GM21825 (cell line): ENCODE data around the gene IZUMO4.
"Not testable (repeated sequence)": the region's sequence is repeated elsewhere in the genome, so short reads cannot be mapped to it uniquely, and the experiment has no call there.

ENCODE experiments used
- ATAC-seq: cut with Tn5 transposase; IDR thresholded peaks from one replicate; pipeline ENCODE4 v1.9.1; 2021; ENCODE audit warnings: mild to moderate bottlenecking, moderate library complexity; ENCODE audit not compliant: unreplicated experiment

The IZUMO4 gene

DNA sequence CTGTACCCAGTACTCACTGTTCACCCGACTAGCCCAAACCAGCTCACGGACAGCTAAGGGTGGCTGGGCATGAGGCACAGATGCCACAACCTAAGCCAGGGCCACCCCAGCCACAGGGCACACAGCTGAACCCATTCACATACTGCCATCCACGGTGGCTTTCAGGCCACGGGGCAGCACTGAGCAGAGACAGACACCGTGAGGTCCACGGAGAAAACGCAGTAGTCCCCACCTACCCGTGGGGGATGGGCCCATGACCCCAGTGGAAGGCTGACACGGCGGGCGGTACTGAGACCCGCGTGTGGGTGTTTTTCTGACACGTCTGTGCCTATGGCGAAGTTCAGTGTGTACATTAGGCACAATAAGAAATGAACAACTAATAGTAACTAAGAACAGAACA, 25.5 kb downstream of the IZUMO4 start:
- no peak for ATAC-seq

DNA sequence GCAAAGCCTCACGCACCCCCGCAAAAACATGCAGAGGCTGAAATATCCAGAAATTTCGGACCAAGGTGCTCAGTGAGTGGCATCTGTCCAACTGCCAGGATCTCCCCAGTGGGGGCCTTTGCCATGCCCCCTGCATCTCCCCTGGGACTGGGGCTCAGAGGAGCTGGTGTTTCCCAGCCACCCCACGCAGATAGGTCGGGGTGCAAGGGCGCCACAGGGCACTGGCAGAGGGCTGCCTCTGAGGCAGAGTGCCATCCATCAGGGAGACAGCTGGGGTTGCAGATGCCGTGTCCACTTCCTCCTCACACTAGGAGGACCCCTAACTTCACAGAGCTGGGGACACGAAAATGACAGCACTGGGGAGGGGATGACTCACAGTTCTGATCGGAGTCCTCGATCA, 26.3 kb downstream of the IZUMO4 start:
- no peak for ATAC-seq

DNA sequence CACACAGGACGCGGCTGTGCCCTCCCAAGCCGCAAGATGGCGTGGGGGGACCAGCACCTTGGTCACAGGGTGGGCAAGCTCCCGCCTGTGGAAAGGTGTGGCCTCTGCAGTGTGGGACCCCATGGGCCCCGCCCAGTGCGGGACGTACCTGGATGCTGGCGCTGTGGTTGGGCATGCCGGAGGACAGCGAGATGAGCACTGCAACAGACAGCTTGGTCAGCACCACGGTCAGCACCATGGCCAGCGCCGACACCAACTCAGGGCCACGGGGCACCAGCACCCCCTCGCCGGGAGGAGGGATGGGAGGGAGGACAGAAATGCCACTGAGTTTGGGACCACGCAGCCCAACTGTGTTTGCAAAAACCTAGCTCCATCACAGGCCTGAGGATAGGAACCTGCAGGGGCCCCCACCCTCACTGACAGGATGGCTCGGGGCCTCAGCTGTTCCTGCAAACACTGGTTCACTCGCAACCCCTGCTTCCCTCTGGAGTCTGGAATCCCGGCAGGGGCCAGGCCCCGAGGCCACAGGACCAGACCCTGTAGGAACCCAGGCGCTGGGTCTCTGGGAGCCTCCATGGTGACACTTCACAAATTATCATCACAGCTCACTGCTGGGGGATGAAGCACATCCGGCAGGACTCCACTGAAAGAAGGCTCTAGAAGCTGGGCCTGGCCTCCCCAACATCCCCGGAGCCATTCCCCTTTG, 27.1 kb downstream of the IZUMO4 start:
- no peak for ATAC-seq

- no peak for ATAC-seq
Observed at GRCh38 chr19:2126879-2127518, 30.3 kb downstream of the IZUMO4 start.

GRCh38 chr19:2127758-2128157, 31.0 kb downstream of the IZUMO4 start:
- ATAC-seq, result no peak

DNA sequence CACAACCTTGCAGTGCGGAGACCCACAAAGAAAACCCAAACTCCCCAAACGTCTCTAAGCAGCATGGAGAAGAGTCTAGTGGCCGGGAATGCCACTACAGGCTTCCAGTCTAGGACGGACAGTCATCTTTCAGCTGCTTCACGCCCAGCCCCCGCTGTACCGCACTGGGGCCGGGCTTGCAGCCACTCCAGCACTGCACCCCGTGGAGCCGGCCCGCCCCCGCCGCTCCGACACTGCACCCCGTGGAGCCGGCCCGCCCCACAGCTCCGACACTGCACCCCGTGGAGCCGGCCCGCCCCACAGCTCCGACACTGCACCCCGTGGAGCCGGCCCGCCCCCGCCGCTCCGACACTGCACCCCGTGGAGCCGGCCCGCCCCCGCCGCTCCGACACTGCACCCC, 31.5 kb downstream of the IZUMO4 start:
- not testable (repeated sequence) for ATAC-seq

DNA sequence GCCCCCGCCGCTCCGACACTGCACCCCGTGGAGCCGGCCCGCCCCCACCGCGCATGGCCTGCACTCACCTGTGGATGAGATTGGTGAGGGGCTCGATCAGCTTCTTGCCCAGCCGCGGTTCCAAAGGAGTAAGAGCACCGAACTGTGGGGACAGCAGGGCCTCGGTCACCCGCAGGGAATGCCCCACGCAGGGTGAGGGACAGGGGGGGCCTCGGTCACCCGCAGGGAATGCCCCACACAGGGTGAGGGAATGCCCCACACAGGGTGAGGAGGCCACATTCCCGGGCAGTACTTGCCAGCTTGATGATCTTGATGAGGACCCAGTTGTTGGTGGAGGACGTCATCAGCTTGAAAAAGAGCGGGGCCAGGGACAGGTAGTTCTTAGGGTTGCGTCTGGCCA, 32.3 kb downstream of the IZUMO4 start:
- no peak for ATAC-seq

DNA sequence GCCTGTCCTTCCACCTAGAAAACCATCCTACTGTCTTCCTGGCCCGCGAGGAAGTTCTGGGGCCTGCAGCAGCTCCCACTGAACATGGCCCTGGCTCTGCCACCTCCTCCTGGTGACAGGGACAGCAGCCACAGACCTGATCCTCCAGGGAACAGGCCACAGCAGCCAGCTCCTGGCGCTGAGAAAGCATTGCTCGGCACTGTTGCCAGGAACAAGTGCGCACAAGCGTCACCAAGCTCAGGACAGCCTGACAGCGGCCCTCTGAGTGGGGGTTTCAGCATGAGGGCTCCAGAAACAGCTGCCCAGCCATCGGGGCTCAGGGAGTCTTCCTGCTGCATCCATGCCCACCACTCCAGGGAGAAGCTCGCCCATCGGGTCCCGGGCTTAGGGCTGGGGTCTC, 32.8 kb downstream of the IZUMO4 start:
- ATAC-seq, result no peak

DNA sequence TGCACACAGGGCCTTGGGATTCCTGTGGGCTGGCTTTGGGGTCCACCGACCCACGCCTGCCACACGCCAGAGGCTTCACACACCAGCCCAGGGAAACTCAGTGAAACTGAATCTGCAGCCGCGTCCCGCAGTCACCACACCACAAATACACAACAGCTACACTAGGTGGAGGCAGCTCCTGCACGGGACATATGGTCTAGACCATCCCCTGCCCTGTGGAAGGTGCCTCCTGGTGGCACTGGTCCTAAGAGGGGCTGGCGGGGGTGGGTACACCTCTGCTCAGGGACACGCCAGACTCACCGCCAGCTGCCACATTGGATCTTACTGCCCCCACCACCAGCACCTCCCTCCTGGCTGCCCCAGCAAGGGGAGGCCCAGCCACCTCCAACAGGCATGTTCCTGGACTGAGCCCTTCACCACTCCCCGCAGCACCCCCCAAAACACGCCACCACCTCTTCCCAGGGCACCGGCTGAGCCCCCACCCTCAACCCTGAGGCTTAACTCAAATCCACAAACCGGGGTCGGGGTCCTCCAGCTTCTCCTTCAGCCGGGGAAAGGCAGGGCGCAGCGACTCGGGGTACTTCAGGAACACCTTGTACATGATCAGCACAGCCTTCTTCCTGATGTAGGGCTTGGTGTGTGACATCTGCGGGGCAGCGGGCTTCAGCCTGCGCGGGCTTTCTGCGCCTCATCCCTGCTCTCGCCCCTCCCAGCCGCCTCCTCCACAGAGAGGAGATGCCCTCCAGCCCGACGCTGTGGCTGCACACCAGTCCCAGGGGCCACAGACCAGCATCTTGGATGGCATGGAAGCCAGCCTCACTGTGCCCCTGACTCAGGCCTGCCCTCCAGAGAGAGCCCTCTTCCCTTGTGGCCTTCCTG, 33.4 kb downstream of the IZUMO4 start:
- no peak for ATAC-seq

GRCh38 chr19:2131012-2131975, 34.6 kb downstream of the IZUMO4 start:
- ATAC-seq, result not testable (repeated sequence)

DNA sequence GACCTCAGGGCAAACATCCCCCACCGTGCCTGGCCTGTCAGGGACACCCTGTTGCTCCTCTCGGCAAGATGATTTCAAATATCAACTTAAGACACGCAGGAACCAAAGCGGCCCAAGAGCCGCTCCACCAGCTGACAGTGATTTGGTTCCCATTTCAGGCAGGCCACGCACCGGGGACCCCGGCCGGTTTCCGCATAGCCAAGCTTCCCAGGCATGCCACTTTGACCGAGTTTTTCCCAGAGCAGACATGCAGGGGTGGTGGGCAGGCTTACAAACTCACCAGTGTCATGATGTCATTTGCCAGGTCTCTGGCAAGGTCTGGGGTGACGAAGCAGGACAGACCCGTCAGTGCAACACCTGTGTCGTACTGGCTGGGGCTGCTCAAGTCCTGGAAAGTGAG, 35.5 kb downstream of the IZUMO4 start:
- ATAC-seq, result no peak

- ATAC-seq, result no peak
Observed at GRCh38 chr19:2132731-2133490, 36.2 kb downstream of the IZUMO4 start.

DNA sequence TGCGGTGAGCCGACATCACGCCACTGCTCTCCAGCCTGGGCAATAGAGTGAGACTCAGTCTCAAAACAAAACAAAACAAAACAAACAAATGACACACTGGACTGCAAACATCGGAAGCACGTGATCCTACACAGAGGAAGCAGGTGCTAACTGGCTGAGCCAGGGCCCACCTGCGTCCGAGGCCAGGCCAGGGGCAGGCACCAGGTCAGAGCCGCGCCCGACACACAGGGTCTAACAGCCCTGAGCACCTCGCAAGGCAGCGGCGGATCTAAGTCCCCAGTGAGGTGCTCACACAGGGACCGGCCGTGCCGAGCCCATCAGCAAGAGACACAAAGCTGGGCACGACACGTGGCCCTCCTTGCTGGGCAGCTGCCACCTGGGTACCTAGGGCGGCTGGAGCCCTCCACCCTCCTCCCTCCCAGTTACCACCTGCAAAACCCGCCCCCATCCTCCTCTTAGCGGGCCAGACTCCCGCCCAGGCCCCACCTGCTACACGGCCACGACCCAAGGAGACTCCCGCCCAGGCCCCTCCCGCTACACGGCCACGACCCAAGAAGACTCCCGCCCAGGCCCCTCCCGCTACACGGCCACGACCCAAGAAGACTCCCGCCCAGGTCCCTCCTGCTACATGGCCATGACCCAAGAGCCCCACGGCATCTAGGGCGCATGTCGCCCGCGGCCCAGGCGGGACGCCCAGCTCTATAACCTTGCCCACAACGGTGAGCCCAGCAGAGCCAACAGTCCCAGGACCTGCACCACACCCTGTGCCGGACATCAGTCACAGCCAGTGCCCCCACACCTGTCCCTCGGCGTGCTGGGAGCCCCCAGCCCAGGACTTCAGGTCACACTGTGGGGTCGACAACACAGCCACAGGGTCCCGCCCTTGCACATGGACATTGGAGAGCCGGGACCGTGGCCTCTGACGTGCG, 39.0 kb downstream of the IZUMO4 start:
- no peak for ATAC-seq

- ATAC-seq, result no peak
Observed at GRCh38 chr19:2136796-2137195, 40.1 kb downstream of the IZUMO4 start.

- ATAC-seq, result no peak
Observed at GRCh38 chr19:2138061-2138728, 41.5 kb downstream of the IZUMO4 start.

DNA sequence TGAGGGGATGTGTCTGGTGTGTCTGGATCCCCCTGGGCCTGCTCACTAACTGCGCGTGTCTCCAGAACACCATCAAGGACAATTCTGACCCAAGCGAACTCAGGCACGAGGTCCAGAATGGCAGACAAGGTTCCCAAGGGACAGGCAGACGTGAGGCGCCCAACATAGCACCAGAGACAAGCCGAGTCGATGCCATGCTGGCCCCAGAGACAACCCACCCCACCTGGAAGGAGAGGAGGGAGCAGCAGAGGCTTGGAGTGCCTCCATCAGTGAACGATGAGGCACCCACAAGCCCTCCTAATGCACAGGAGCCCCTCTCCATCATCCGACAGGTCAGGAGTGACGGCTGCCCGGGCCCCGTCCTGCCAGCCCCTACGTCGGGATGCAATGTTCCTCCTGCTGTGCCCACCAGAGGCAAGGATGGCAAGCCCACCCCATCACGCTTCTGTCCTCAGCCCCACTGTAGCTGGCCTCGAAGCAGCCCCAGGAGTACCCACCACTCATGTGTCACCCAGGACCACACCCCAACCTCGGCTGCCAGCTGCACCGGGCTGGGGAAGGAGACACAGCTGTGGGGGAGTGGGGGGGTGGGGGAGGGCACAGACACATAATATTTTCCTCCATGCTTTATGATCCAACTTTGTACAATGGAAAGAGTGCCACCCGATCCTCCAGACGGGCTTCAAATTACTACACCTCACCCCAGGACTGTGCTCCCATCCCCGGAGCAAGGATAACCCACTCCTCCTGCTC, 42.8 kb downstream of the IZUMO4 start:
- no peak for ATAC-seq

GRCh38 chr19:2140138-2140569, 43.4 kb downstream of the IZUMO4 start:
- ATAC-seq, result no peak
